MM.1S (cell line): ENCODE measurements around the gene NUFIP2.

ENCODE experiments used
- CTCF ChIP-seq: fragments of 300-600 bp; sonication (generic); IDR thresholded peaks from 2 replicates; pipeline ENCODE4 v1.5.1; 2016; ENCODE audit warnings: antibody characterized with exemption, low read length, mixed read lengths
- EZH2 ChIP-seq: fragments of 300-600 bp; sonication (generic); optimal IDR thresholded peaks from 2 replicates; pipeline ENCODE3; 2017; ENCODE audit warnings: low read depth, mild to moderate bottlenecking, antibody characterized with exemption, low read length, mixed read lengths

- TF ChIP-seq CTCF, result no peak
- no peak for TF ChIP-seq EZH2
Observed at GRCh38 chr17:29341726-29342125, 47.8 kb upstream of the NUFIP2 start.
